Lower lobe of right lung (tissue), 2 donors: Measurements from ENCODE around the gene MLC1. TPM values are rescaled to one million over a fixed set of nuclear protein-coding genes. Genes with fewer than 3 reads are reported as not detected.

Experiments
- ATAC-seq, 2 donors: fragments of 200-7000 bp; cut with Tn5 transposase; one replicate each; pipeline ENCODE4 v1.9.1; 2020 to 2022; ENCODE audit warnings: mild to moderate bottlenecking in 2 of 2, moderate library complexity in 2 of 2
- DNase-seq: peaks from one replicate; pipeline ENCODE4 v3.0.0-alpha.2; 2020
- H3K27ac ChIP-seq: fragments of 200-600 bp; one replicate; pipeline ENCODE4 v1.8.0; 2022
- H3K27me3 ChIP-seq: fragments of 200-600 bp; one replicate; pipeline ENCODE4 v1.8.0; 2022; ENCODE audit warnings: low read depth
- H3K36me3 ChIP-seq: fragments of 200-600 bp; one replicate; pipeline ENCODE4 v1.8.0; 2022; ENCODE audit warnings: mild to moderate bottlenecking
- H3K4me1 ChIP-seq: fragments of 200-600 bp; one replicate; pipeline ENCODE4 v1.8.0; 2022
- H3K4me3 ChIP-seq: fragments of 200-600 bp; one replicate; pipeline ENCODE4 v1.8.0; 2022; ENCODE audit warnings: mild to moderate bottlenecking
- H3K9me3 ChIP-seq: fragments of 200-600 bp; one replicate; pipeline ENCODE4 v1.8.0; 2022
- CTCF ChIP-seq: fragments of 200-600 bp; IDR thresholded peaks from one replicate; pipeline ENCODE4 v1.8.0; 2022; ENCODE audit warnings: antibody characterized with exemption, mild to moderate bottlenecking
- intact Hi-C: fragments of 100-400 bp; cut with DNase I; formaldehyde crosslinking; loops from one replicate; pipeline ENCODE4 v1.11.0; 2022
- total RNA-seq: library from RNA; stranded (reverse); fragmentation: NEBNext Ultra II Directional; extraction: Animal tissue kit (Norgen Biotek cat#: 25700); gene quantifications from one replicate; pipeline ENCODE4 v1.2.1, GENCODE V29; 2021
- donor health status: DM: no; HTN: yes; CAD: no; lungs with severe emphysema.

Gene MLC1
- total RNA-seq, 1 donor from 2014 or later, result 3.2 TPM

- intact Hi-C loops, result no loop called here
- ATAC-seq, result no peak
- H3K4me1 ChIP-seq, result peaks cover 6% of the 10 kb centered on the region
Observed at GRCh38 chr22:50053861-50054260, 31.4 kb downstream of the MLC1 start.

GRCh38 chr22:50051930-50052329 lies 33.3 kb downstream of the MLC1 start:
- DNase-seq (no peak), ATAC-seq (no peak)
- no peaks in the 10 kb centered on the region for H3K4me1 ChIP-seq
- H3K27me3 ChIP-seq, result peaks cover 1% of the 10 kb centered on the region
- TF ChIP-seq CTCF, result no peak
- H3K36me3 ChIP-seq, result no peaks in the 10 kb centered on the region
- H3K9me3 ChIP-seq, result peaks cover 9% of the 10 kb centered on the region
- H3K4me3 ChIP-seq, result no peak overlapping the region
- intact Hi-C loops, result no loop called here
- no peak overlapping the region for H3K27ac ChIP-seq

More at GRCh38 chr22:50053861-50054260, 31.4 kb downstream of the MLC1 start:
- H3K27ac ChIP-seq, result no peak overlapping the region
- no peak overlapping the region for H3K4me3 ChIP-seq
- H3K9me3 ChIP-seq, result peaks cover 9% of the 10 kb centered on the region
- H3K36me3 ChIP-seq, result no peaks in the 10 kb centered on the region
- peaks cover 6% of the 10 kb centered on the region for H3K27me3 ChIP-seq
- DNase-seq, result no peak
- no peak for TF ChIP-seq CTCF

- H3K27ac ChIP-seq, result no peak overlapping the region
- peaks cover 11% of the 10 kb centered on the region for H3K27me3 ChIP-seq
- peaks cover 9% of the 10 kb centered on the region for H3K9me3 ChIP-seq
- DNase-seq (no peak), ATAC-seq (no peak)
- H3K36me3 ChIP-seq, result no peaks in the 10 kb centered on the region
- no peak overlapping the region for H3K4me3 ChIP-seq
- no peaks in the 10 kb centered on the region for H3K4me1 ChIP-seq
- no peak for TF ChIP-seq CTCF
- intact Hi-C loops, result no loop called here
Observed at GRCh38 chr22:50049299-50050195, 35.7 kb downstream of the MLC1 start.

- Histone ChIP-seq H3K27me3 (peaks cover 14% of the 10 kb centered on the region), H3K9me3 (peaks cover 9% of the 10 kb centered on the region), H3K4me3 (no peak overlapping the region), H3K4me1 (no peaks in the 10 kb centered on the region), H3K36me3 (no peaks in the 10 kb centered on the region), H3K27ac (no peak overlapping the region)
- DNase-seq, result no peak
- no peak for TF ChIP-seq CTCF
- ATAC-seq, result peak in 1 of 2 donors; percentile 6
- intact Hi-C loops, result no loop called here
Observed at GRCh38 chr22:50048836-50049235, 36.4 kb downstream of the MLC1 start.

GRCh38 chr22:50048061-50048765 lies 37.0 kb downstream of the MLC1 start:
- H3K4me1 ChIP-seq, result no peaks in the 10 kb centered on the region
- H3K27ac ChIP-seq, result no peak overlapping the region
- no peaks in the 10 kb centered on the region for H3K36me3 ChIP-seq
- H3K27me3 ChIP-seq, result peaks cover 14% of the 10 kb centered on the region
- H3K9me3 ChIP-seq, result peaks cover 3% of the 10 kb centered on the region
- DNase-seq (no peak), ATAC-seq (no peak)
- H3K4me3 ChIP-seq, result no peak overlapping the region
- intact Hi-C loops, result no loop called here
- TF ChIP-seq CTCF, result no peak
